ENCODE measurements around the gene CHD6.

CHD6 gene

DNA sequence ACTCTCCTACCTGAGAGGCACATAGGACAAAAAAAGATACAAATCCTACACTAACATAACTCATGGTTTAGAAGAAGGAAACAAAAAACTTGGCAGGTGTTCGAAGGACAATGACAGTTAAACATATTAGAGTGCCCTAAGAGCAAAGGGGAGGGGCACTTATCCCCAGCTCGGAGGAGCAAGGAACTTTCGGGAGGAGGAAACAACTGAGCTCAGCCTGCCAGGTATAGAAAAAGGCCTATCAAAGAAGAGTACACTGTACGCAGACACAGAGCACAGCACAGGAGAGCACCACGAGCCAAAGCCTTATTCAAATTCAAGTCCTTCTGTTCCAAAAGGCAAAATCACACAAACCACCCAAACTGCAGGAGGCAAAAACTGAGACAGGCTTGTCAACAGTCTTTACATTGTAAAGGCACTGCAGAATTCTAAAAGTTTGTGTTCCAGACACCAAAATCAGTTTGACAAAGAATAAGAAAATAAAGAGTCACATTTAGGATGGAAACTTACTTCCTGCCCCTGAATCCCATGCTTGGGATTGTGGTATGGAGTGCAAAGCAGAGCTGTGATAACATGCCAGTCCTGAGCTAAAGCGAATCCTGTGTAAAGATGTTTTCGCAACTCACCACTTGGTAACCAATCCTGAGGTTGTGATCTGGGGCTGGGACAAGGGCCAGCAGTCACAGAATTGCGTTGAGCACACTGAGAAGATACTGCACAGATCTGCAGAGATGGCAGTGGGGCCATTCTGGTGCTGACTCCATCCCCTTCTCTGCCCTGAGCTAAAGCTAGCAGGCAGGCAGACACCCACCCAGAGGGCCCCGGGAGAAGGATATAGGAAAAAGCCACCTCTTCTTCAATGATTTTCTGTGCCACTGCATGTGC is 108.6 kb downstream of the CHD6 start:
- no peak for DNase-seq (ENCODE audit: low read depth in 2 of 2)

- DNase-seq (ENCODE audit: low read depth in 2 of 2), result no peak
Observed at GRCh38 chr20:41508335-41508734, 109.8 kb downstream of the CHD6 start.

GRCh38 chr20:41507851-41508250 is 110.3 kb downstream of the CHD6 start:
- no peak for DNase-seq (ENCODE audit: low read depth in 2 of 2)

DNA sequence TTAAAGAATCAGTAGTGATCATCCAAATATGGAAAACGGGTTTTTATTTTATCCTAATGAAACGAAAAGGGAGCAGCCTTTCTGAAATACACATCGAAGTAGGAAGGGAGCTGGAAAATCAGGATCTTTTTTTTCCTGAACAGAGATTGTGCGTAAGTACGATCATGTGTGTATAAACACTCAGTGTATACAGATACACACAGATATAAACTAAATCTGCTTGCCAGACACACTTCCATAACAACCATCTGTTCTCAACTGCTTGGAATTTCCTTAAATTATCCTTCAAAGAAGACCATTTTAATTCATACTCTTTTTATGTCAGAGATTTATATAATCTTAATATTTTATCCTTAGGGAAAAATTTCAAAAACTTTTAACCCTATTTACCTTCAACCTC is 110.7 kb downstream of the CHD6 start:
- DNase-seq (ENCODE audit: low read depth in 2 of 2), result no peak

DNA sequence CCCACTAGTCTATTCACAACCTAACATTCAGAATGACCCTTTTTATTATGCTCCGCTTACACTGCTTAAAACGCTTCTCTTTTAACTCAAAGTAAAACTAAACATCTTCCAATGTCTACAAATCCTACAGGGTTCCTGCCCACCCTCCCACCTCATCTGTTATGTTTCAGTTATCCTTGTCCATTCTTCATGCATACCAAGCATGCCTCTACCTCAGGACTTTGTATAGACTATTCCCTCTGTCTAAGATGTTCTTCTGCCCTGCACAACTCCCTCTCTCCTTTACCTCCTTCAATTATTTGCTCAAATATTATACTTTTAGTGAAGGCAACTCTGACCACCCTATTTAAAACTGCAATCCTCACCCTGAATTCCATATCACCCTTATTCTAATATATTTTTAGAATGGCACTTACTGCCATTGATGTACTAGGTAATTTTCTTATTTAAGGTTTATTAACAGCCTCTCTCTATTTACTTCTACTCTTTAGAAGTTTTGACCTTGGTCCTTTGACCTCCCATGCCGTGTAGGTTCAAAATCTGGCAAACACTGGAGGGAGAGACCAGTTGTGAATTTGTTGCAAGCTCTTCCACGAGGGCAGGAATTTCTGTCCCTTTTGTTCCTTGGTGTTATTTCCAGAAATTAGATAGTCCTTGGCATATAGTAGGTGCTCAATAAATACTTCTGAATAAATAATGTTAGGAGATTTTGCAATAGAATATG is 111.8 kb downstream of the CHD6 start:
- no peak for DNase-seq (ENCODE audit: low read depth in 2 of 2)

- no peak for DNase-seq (ENCODE audit: low read depth in 2 of 2)
Observed at GRCh38 chr20:41505184-41505583, 113.0 kb downstream of the CHD6 start.

- no peak for DNase-seq (ENCODE audit: low read depth in 2 of 2)
Observed at GRCh38 chr20:41501376-41501775, 116.8 kb downstream of the CHD6 start.

DNA sequence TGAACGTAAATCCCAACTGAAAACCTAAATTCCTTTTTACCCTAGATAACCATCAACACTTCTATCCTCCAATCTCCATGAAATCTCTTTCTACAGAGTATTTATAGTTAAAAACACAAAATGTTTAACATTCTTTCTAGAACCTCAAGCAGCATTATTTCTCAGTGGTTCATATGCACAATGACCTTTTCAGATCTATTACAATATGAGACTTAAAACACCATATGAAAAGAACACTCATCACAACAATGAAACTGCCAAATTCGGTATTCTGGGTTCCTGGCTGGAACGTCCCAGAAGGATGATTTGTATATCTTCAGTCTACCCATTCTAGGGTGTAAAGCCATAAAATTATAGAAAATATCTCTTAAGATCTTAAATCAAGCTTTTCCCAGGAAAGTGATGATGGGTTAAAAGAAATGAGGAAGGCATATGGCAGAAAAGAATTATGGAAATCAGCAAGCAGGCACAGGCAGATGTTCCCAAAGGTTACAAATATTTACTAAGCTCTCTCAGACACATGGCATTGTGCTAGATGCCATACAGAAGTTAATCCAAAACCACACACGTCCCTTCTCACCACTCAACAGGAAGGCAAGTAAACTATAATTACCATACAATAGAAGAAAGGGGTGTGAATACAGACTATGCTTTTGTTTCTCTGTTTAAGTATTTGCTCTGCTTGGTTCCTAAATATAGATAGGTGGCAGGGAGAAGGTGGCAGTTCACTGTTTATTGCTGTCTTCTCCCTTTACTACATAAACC is 118.0 kb downstream of the CHD6 start:
- no peak for DNase-seq (ENCODE audit: low read depth in 2 of 2)

GRCh38 chr20:41499064-41499463 is 119.1 kb downstream of the CHD6 start:
- no peak for DNase-seq (ENCODE audit: low read depth in 2 of 2)

DNA sequence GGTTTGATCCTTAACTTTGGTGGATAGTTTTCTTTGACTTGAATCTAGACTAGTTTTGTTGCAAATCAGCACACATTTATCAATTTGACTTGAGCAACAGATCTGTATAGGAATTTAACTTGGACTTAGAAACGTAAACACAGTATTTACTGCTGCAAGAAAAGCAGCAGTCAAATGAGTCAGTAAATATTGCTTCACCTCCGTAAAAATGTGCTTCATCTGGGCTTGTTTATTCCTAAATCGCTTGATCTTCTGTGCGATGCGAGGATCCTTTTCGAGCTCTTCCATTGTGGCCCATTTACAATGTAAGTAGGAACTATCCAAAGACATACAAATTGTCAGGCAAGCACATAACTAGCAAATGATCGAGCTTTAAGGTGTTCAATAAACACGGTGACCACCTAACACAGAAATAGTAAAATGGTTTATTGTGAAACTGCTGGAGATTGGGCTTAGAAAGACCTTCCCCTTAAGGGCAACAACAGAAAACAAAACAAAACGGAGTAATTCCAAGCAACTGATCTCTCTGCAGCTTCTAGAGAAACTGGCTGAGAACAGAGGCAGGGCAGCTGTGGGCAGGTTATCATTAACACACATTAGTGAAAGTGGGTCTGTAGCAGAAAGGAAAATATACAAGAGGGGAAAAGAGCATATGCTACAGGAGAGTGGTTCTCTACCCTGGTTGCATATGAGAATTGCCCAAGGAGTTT is 120.8 kb downstream of the CHD6 start:
- DNase-seq (ENCODE audit: low read depth in 2 of 2), result no peak

DNA sequence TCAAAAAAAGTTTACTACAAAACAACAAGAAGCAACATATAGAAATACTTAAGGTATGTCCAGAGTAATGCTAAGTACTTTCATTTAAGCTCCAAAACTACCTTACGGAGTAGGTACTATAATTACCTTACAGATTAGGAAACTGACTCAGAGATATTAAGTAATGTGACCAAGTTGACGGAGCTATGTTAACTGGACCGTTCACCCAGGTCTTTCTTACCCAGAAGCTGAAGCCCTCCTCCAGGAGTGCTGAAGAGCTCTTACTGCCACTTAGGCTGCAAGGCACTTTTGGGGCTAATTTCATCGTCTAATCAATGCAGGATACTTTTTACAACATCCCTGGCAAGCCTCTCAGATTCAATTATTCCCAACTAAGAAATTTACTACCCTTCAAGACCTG is 123.7 kb downstream of the CHD6 start:
- DNase-seq (ENCODE audit: low read depth in 2 of 2), result no peak

GRCh38 chr20:41483553-41483930 is 134.6 kb downstream of the CHD6 start:
- DNase-seq (ENCODE audit: low read depth in 2 of 2), result no peak

DNA sequence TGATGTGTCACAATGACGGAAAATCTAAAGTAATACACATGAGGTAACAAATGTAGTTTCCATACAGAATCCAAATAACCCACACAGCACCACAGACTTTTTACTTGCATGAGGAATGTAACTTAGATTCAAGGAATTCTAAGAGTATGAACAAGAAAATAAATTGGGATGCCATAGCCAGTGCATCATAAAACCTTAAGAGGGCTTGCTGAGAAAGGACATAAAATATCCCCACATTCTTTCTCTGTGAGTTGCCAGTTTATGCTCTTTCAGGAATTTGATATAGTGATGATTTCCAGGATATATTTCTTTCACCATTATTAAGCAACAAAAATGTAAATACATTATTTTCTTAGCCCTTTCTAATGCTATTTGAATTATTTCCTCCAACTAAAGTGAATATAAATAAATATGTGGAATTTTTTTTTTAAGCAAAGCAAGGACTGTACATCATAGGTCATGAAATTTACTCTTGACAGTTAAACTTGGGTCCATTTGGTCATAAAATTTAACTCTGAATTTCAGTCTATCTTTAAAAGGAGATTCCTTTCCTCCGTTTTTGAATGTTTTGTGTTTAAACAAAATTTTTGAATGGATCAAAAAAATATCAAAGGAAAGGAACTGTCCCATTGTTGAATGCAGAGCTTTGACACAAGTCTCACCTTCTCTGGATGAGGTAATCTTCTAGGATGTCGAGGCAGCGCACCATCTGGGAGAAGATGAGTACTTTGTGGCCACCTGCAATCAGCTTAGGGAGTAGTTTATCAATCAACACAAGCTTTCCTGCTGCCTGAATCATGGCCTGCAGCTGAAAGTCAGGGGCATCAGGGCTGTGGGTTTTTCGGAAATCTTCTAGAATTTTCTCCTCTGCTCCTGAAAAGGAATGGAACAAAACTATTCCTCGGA is 135.3 kb downstream of the CHD6 start:
- no peak for DNase-seq (ENCODE audit: low read depth in 2 of 2)

GRCh38 chr20:41480054-41480770 is 138.0 kb downstream of the CHD6 start:
- DNase-seq (ENCODE audit: low read depth in 2 of 2), result no peak

DNA sequence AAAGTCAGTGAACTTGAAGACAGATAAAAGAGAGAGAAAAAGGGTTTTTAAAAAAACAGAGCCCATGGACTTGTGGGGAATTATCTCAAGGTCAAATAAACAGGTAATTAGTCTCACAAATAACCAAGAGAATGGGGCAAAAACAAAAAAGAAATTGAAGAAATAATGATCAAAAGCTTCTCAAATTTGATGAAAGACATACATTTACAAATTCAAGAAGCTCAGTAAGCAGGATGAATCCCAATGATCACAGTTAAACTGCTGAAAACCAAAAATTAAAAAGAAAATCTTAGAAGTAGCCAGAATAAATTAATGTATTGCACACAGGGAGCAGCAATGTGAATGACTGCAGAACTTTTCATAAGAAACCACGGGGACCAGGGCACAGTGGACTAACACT is 139.1 kb downstream of the CHD6 start:
- DNase-seq (ENCODE audit: low read depth in 2 of 2), result no peak

DNA sequence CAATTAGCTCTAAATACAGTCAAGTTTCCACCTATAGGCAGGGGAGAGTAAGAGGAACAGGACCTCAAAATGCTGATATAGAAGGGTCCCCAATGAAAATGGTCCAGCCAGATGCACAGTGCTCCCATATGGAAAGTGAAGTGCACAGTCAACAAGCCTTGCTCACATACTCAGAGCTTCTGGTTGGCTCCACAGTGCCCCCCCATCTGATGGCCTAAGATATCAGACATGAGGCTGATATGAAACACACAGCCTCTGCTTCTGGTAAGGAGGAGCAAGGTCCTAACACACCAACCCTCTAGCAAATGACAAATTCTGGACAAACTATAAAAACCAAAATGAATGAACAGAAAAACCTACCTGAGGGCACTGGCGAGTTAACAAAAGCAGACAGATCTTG is 140.2 kb downstream of the CHD6 start:
- DNase-seq (ENCODE audit: low read depth in 2 of 2), result no peak

DNA sequence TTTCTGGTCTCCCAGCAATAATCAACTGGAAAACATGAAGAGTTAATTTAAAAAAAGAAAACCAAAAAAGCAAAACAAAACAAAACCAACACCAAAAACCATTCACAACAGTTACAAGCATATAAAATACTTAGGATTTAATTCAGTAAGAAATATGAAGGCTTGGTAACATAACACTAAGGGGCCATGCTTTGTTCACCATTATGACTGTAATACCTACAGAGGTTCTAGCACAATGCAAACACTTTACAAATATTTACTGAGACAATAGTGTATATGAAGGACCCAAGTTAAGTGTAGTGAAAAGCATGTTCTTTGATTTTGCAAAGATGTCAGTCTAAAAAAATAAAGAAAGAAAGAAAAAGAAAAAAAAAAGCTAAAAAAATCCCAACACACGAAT is 141.7 kb downstream of the CHD6 start:
- no peak for DNase-seq (ENCODE audit: low read depth in 2 of 2)

DNA sequence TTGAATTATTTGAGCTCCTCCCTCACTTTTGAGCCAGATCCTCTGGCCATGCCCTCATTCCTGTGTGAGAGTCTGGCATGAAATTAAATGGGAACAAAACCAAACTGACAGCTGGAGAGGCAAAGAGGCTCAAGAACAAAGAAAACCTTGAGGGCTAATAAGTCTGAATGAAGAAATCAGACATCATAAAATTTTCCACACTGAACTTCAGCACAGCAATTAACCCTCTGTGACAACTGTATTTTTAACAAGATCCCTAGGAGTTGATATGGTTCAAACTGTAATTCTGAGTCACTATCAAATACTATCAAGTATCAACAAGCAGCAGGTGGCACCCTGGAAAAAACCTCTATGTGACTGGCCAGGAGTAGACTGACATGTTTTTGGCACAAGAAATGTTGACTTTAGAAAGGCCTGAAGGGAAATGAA is 142.2 kb downstream of the CHD6 start:
- no peak for DNase-seq (ENCODE audit: low read depth in 2 of 2)

GRCh38 chr20:41475503-41475902 is 142.7 kb downstream of the CHD6 start:
- DNase-seq (ENCODE audit: low read depth in 2 of 2), result no peak
